ENCODE results near the gene XRCC5.

Gene XRCC5

DNA sequence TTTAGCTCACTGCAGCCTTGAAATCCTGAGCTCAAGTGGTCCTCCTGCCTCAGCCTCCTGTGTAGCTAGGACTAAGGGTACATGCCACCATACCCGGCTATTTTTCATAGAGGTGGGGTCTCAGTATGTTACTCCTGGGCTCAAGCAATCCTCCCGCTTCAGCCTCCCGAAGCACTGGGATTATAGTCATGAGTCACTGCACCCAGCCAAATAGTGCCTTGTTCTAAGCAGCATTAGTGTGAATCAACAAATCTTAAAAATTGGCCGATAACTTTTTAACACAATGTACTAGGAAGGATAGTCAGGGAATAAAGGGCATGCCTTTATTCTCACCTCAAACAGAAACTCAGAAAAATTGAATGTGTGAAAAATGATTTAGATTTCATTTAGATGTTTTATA lies 51.6 kb downstream of the XRCC5 start:
- DNase-seq: no peak

DNA sequence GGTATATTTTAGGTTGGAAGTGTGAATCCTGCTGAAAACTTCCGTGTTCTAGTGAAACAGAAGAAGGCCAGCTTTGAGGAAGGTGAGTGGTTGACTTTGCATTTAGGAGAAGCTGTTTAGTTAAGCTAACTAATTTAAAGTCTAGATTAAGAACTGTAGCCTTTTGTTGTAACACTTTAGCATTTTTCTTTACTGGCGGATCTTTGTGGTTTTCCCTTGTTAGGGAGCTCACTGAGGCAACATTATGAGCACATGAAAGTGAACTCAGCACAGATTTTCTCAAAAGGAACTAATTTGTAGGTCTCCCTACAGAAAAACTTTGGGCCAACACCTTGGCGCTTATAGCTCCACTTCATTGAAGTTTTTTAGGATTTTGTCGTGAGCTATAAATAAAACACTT lies 52.8 kb downstream of the XRCC5 start:
- no peak for DNase-seq

DNA sequence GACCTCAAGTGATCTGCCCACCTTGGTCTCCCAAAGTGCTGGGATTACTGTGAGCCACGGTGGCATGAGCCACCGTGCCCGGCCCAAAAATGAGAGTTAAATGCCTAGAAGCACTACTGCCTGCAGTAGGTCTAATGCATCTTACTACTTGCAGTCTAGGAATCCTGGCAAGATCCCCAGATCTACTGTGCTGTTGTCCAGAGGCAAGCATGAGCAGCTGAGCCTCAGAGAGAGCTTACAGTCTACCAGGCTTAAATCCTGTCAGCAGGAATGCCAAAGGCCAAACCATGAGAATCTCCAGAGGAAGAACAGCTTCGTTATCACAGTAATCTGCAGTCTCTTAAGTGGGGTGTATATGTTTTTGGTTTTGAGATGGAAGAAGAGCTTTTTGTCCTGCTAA lies 54.4 kb downstream of the XRCC5 start:
- DNase-seq: no peak

DNA sequence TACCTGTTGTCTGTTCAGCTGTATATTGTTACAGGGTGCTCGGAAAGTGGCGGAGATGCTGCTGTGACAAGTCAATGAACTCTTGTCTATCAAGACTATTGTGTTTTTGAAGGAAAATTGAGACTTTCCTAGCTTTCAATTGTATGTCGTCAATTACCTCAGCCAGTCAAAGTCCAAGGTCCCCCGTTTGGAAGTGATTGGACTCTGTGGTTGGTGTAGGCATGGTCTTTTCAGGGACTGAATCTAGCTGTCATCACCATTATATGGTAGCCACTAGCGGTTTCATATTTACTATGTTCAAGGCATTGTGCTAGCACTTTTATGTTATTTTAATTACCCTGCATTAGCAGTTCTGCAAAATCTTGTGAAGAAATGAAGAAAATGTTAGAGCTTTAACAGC lies 54.9 kb downstream of the XRCC5 start:
- DNase-seq: no peak

DNA sequence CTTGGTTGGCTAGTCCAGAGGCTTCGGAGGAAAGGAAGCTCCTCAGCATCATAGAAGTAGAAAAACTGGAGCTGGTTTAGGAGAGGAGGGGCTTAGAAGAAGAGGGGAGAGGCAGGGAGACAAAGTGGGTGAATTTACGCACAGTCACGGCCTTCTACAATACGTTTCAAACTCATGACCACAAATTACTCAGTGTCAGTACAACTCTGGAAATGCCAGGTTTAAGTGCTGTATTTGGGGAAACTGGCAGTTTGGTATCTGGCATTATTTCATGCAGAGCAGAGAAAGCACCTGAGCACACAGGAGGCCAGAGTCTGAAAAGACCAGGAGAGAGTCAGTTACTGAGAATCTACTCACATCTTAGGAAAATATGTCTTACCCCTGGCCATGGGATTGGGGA lies 55.4 kb downstream of the XRCC5 start:
- DNase-seq: no peak

DNA sequence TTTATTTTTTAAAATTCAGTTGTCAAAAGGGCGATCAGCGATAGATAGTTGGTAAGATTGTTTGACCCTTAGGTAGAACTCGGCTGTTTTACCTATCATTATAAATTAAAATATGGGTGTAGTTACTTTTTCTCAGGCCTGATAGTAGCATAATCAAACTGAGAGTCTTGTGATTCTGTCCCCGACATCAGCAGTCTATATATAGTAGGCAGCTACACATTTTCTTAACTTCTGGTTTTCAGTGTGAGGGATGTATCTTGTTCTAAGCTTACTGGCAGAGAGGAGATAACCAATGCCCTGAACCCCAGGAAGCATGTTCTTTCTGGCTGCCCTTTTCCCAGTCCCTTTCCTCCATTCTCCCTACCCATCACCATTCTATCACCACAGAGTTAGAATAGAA lies 56.6 kb downstream of the XRCC5 start:
- DNase-seq: no peak

DNA sequence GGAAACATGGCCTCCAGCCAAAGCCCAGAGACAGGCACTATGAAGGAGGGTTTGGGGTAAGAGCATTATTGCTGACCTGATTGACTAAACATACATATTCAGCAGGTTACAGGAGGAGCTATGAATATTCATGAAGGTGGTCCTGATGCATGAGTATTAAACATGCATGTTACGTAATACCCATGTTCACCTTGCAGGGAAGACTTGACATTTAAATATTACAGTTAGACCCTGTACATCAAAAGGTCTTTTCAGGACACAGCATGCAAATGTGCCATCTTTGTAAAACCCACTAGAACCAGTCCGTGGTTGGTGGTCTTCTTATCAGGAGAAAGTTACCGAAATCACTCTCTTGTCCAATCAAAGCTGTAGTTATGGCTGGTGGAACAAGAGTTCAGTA lies 59.9 kb downstream of the XRCC5 start:
- no peak for DNase-seq

DNA sequence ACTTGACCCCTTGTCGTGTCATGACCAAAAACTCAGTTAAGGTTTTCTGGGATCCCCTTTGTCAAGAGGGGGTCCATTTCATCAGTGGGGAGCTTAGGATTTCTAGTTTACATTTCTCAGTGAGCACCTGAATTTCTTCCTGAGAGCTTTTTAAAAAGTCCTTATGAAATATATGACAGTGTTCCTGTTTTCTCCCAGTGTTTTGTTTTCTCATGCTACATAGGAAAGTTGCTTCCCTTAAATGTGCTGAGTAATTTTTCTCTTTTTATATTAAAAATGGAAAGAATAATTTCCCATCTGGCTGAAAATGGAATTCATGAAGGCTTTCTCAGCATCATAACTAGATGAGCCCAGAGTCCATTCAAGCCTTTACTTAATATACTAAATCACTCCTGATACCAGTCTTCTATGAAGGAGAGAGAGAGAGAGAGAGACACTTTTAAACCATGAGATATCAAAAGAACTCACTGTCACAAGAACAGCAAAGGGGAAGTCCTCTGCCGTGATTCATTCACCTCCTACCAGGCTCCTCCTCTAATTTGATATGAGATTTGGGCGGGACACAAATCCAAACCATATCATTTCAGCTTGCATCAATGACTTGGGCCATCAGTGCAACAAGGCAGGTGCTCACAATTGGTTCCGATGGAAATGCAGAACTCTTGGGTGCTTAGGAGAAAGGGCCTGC lies 61.1 kb downstream of the XRCC5 start:
- DNase-seq: no peak

DNA sequence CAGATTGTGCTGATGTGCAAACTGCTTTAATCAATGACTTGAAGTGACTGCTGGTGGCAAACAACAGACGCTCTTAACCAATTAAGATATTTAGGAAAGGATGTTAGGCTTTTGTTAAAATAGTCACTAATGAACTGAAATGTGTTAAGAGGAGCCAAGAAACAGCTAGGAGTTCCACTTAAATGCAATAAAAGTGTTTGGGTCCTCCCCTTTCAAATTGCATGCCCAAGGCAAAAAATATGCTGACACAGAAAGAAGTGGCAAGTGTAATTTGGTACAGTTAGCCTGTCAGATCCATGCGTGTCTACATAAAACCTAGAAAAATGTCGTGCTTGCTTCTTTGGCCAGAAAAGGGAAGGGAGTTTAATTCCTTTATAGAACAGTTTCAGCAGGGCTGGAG lies 61.9 kb downstream of the XRCC5 start:
- no peak for DNase-seq

DNA sequence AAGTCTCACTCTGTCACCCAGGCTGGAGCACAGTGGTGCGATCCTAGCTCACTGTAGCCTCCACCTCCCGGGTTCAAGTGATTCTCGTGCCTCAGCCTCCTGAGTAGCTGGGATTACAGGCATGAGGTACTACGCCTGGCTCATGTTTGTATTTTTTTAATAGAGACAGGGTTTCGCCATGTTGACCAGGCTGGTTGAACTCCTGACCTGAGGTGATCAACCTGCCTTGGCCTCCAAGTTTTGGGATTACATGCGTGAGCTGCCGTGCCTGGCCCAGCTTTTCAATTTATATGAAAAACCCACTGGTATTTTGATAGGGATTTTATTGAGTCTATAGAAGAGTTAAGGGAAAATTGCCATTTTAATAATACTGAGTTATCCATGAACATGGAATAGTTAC lies 63.3 kb downstream of the XRCC5 start:
- DNase-seq: no peak

DNA sequence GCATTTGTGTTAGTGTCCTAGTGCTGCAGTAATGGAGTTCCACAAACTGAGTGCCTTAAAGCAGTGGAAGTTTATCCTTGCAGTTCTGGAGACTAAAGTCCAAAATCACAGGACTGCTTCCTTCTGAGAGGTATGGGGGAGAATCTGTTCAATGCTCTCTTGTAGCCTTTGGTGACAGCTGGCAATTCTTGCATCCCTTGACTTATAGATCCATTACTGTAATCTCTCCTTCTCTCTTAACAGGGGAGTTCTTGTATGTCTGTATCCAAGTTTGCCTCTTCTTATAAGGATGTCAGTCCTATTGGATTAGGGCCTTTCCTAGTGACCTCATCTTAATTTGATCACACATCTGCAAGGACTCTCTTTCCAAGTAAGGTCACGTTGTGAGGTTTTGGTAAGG lies 69.9 kb downstream of the XRCC5 start:
- no peak for DNase-seq

DNA sequence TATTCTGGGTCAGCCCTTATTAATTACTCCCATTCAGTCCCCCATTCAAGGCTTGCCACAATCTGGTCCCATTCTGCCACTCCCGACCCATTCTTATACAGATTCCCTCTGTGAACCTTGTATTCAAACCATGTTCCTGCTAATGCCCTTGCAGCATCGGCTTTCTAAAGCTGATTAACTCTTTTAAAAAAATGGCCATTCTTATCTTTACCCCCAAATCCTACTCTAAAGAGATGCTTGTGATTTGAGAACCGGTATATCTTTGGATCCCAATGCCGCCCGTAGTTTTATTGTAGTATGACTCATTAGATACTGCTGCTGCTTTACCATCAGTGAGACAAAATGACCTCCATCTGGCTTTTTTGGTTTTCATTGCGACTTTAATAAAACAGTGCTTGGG lies 72.2 kb downstream of the XRCC5 start:
- DNase-seq: no peak

DNA sequence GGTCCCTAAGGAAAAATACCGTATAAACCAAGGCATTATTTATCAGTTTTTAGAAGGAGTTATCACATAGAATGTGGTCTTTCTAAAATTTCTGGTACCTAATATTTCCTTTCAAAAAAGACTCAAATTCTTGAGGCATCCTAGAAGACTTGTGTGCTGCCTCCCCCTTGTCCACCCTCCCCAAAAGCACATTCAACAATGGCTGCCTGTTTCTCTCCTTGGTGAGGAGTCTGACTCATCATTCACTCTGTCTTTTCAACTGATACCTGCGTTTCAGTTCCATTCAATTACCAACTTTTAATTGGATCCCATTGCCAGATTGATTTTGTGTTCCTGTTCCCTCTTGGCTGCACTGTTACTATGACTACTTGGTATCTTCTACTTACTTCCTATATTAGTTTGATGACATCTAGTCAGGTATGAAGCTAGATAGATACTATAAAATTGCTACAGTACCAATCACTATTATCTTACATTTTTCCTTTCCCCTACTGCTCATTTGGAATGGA lies 72.9 kb downstream of the XRCC5 start:
- no peak for DNase-seq

DNA sequence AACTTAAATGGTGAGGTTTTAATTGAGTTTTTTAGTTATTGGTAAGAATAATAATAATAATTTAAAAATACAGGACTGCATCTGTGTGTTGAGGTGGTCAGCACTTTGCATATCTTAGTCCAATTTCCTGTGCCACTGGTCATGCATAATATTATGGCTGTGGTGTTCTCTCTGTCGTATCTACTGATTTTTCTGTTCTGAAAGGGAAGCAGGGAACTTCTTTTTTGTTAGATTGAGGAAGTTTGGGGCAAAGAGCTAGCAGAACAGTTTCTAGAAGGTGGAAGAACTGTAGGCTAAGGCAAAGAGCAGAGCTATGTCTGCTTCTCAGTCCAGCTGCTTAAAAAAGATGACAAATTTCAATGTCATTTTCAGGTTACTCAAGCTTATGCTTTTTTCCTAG lies 74.3 kb downstream of the XRCC5 start:
- DNase-seq: no peak

DNA sequence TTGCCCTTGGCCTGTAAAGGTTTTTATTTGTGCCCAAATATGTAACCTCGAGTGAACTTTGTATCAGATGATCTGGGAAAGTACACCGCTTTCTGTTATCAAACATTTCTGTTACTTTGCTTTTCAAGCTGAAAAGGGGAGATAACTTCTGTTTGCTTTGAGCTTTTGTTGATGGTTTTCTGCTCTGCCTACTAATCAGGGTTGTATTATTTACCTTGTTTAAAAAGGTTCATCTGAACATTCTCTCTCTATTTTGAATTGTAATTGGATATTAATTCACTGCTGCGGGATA lies 79.4 kb downstream of the XRCC5 start:
- no peak for DNase-seq

DNA sequence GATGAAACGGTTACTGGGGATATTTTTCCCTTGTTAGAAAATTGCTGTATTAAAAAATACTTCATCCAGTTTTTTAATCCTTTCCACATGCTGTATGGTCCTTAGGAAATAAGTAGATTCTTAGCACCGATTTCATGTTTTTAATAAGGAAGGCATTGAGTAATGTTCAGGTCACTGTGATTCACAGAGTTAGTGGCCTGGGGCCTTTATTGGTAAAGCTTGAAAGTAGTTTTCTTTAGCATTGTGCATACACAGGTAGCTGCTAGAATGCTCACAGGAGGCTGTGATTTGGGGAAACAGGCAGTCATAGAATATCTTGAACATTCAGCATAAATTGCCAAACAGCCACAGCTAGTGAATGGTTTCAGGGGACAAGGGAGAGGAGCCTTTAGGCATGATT lies 79.8 kb downstream of the XRCC5 start:
- no peak for DNase-seq

DNA sequence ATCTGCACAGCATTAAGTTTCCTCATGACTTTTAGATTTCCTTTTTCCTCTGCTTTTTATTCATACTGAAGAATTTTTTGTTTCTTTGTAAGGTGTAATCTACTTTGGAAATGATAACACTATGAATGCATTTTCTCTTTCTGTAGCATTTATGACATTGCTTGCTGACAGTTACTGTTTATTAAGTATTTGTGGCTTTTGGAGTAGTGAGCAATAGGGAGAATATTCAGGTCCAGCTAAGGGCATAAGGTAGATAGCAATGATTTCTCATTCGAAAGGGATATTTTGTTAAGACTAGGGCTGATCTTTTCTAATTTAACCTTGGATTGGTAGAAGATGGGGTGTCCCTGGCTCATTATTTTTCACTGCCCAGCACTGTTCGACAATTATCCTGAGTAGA lies 80.3 kb downstream of the XRCC5 start:
- DNase-seq: no peak

DNA sequence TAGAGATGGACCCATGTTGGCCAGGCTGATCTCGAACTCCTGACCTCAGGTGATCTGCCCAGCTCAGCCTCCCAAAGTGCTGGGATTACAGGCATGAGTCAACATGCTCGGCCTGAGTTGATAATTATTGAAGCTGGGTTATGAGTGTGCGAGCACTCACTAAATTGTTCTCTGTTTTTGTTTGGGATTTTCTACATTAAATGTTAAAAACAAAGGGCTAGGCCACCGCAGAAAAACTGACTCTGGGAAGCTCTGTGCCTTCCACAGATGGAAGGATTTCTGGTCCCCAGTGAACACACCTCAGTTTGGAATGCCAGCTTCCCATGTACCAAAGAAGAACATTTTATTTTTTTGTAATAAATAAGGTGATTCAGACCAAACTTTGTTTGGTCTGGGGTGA lies 83.0 kb downstream of the XRCC5 start:
- no peak for DNase-seq

DNA sequence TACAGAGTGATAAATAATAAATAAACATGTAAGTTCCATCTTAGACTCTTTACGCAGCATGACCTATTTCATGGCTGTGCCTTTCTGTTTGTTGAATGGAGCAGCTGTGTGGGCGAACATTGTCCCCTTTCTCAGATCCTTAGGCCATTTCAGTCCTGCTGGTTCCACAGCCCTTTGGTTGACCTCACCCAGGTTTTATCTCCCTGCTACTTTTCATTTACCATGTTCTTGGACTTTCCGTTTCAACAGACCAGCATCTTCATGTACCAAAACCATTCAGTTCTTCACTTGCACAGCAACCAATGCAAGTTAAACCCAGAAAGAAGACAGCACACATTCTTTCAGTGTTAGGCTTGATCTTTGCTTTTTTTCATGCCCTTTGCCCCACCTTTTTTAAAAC lies 83.8 kb downstream of the XRCC5 start:
- DNase-seq: no peak

DNA sequence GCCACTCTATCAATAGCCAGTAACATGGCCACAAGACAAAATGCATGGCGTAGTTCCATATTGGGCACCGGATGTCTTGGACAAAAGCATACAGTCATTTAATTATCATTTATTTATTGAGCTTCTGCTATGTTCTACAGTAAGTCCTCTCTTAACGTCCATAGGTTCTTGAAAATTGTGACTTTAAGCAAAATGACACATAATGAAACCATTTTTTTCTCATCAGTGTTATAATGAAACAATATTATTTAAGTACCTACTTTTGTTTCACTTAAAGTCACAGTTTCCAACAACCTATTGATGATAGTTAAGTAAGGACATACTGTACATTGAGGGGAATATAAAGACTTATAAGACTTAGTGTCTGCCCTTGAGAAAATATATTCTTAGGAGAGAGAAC lies 84.9 kb downstream of the XRCC5 start:
- no peak for DNase-seq

DNA sequence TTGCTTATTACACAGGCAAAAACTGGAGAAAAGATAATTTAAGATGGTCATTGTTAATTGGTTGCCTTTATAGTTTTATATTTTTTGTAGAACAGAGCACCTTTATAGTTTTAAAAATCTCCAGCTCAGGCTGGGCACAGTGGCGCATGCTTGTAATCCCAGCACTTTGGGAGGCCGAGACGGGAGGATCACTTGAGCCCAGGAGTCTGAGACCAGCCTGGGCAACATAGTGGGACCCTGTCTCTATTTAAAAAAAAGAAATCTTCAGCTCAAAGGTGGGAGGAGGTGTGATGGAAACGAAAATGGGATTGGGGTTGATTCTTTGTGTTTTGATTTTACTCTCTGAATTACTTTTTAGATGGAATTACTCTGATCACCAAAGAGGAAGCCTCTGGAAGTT lies 85.4 kb downstream of the XRCC5 start:
- DNase-seq: no peak

DNA sequence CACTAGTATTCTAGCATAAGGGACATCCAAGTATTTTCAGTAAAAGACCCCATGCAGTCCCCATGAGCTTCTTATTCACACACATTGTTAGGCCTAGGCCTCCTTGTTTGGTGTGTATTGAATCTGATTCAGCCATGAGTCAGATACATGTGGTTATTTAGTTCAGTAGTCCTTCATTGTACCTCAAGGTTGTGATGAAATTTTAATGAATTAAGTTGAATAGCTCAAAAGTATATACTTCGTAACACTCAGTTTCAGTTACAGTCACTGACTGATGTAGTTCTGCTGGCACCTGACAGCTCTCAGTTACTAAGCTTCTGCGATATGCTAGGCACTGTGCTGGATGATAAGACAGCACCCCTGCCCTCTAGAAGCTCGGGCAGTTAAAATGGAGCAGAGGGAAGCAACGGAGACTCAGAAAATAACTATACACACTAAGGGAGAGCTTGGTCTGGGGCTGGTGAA lies 86.4 kb downstream of the XRCC5 start:
- DNase-seq: no peak

DNA sequence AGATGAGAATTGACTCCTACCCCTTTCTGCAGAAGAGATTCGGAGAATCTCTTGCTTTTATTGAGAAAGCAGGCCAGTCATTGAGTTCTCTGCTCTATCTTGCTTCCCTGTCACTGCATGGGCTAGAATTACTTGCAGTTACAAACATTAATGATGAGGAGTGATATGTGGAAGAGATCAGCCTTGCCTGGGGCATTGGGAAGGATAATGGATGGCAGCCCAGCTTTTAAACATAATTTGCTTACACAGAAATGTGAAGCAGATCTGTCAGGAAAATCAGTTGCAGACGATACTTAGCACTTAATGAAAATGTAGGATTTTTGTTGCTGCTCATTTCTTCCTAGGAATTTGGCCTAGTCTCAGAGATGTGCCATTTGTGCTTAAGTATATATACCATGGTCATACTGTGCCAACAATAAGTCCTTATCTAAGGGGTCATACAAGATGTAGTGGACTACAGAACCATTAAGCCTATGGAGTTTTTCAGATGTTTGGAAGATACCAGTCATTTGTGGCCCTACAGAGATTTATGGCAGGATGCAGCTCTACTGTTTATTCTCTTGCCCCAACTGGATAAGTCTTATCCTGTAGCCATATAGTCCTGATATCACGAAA lies 92.7 kb downstream of the XRCC5 start:
- DNase-seq: no peak

DNA sequence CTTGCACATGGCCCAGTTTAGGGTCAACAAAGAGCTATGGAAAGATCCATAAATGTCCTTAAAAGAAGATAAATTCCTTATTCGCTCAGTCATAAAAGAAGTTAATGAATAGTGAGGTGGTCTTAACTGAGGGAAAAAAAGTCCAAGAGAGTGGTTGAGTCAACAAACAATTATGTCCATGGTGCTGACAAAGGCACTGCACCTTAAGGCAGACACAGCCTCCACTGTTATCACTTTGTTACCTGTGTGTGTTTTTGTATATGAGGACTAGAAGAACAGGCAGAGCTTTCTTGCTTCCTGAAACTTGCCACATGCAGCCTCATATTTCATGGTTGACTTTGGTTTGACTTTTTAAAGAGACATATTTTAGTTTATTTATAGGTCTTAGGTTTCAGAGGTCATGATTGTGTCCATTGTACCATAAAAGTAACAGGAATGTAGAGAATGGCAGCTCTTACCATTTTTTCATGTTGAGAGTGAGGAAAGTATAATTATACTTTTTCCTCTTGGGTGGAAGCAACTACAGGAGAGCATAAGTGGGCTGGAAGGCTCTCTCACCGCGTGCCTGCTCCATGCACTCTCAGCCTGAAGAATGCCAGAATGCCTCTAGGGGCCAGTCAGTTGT lies 93.6 kb downstream of the XRCC5 start:
- DNase-seq: no peak

DNA sequence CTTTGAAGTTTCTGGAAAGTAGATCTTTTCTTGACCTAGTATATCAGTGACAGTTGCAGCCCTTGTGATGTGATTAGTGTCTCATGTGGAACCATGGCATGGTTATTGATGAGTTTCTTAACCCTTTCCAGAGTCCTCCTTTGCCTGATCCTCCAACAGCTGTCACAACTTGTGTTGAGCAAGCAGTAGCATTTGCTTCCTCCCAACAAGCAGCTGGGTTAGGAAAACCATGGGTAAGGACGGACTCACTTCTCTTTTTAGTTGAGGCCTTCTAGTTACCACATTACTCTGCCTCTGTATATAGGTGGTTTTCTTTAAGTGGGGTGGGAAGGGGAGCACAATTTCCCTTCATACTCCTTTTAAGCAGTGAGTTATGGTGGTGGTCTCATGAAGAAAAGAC lies 96.3 kb downstream of the XRCC5 start:
- no peak for DNase-seq

All from activated CD4-positive, alpha-beta T cell treated with anti-CD3 and anti-CD28 coated beads, Interleukin-2, amount 50 U/mL, for 4 hours (primary cell).